Measurements from ENCODE around the gene ZBTB24.

ZBTB24 gene

DNA sequence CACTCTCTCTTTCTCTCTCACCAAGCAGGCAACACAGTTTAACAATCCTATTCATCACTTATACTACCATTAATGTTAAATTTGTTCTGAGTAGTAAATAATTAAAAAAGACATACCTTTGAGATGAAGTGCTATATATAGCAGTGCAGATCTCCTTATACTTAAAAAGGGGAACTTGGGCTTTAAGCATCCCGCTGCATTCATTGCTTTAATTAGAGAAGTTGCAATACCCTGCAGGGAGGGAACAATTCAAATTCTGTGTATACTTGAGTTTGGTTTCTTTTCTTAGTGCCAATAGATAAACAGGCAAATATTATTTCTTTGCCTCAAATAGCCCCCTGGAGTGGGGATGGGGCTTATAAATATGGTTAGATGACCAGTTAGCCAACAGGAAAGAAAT lies 10.8 kb upstream of the ZBTB24 start:
- no peak overlapping the region for H3K4me3 ChIP-seq (ENCODE audit: low read depth, low read length)
- peak; percentile 62 for DNase-seq (ENCODE audit: low read depth)
- TF ChIP-seq MYC (IDR thresholded peaks at IDR 0.05; ENCODE audit: low read depth, low read length) (no peak), CTCF (IDR thresholded peaks at IDR 0.05; ENCODE audit: low read depth, low read length) (no peak), POLR2A (IDR thresholded peaks at IDR 0.05; ENCODE audit: extremely low read depth, insufficient read length) (no peak)
- TF ChIP-seq, protein P1, sequence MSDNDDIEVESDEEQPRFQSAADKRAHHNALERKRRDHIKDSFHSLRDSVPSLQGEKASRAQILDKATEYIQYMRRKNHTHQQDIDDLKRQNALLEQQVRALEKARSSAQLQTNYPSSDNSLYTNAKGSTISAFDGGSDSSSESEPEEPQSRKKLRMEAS (IDR thresholded peaks at IDR 0.05; ENCODE audit: low read depth, low read length) = no peak

DNA sequence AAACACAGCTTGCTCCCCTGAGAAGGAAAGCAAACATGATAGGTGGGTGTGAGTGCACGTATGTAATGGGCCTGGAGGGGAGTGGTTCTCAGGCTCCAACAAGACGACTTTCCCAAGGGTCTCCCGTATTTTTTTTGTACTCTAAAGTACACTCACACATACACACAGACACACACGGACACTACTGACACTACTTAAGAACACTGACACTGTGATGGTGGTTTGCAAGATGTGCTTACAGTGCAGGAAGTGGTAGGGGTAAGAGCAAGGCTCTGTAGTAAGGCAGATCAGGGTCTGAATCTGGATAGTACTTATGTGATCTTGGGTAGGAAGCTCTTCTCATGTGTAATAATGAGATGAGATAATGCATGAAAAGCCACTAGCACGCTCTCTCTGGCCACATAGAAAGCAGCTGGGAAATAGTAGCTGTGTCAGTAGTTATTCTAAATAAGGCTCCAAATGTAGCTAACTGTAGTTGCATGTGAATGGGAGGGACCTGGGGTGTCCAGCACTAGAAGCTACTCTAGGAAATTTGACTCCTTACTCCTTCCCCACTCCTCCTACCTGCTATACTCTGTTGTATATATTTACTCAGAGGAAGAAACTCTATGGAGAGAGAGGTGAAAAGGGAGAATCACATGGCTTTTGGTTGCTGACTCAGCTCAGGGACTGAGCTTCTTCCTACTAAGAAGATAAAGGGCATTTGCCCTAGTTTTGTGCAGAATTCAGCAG lies 8.4 kb upstream of the ZBTB24 start:
- no peak for DNase-seq (ENCODE audit: low read depth)
- TF ChIP-seq CTCF (IDR thresholded peaks at IDR 0.05; ENCODE audit: low read depth, low read length) = no peak
- no peak for TF ChIP-seq MYC (IDR thresholded peaks at IDR 0.05; ENCODE audit: low read depth, low read length)
- TF ChIP-seq, protein P1 (IDR thresholded peaks at IDR 0.05; ENCODE audit: low read depth, low read length) = no peak
- no peak for TF ChIP-seq POLR2A (IDR thresholded peaks at IDR 0.05; ENCODE audit: extremely low read depth, insufficient read length)
- no peak overlapping the region for H3K4me3 ChIP-seq (ENCODE audit: low read depth, low read length)

DNA sequence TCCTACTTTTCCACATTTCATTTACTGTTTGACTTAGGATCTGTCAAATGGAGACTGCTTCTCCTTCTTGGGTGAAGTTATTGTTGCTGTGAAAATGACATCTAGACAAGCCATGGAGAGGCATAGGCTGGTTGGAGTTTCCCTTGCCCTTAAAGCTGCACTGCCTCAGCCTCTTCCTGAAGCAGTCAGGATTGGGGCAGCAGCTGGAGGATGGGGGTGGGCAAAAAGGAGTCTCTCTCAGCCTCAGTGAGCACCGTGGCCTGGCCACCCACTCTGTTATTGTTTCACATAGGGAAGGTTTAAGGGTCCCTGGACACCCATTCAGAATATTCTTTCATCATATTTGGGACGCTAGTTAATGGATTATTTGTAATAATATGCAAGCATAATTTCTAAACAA lies 7.7 kb upstream of the ZBTB24 start:
- TF ChIP-seq CTCF (IDR thresholded peaks at IDR 0.05; ENCODE audit: low read depth, low read length) = no peak
- TF ChIP-seq POLR2A (IDR thresholded peaks at IDR 0.05; ENCODE audit: extremely low read depth, insufficient read length) = no peak
- TF ChIP-seq, protein P1 (IDR thresholded peaks at IDR 0.05; ENCODE audit: low read depth, low read length) = no peak
- no peak for TF ChIP-seq MYC (IDR thresholded peaks at IDR 0.05; ENCODE audit: low read depth, low read length)
- H3K4me3 ChIP-seq (ENCODE audit: low read depth, low read length) = no peak overlapping the region
- DNase-seq (ENCODE audit: low read depth) = no peak

DNA sequence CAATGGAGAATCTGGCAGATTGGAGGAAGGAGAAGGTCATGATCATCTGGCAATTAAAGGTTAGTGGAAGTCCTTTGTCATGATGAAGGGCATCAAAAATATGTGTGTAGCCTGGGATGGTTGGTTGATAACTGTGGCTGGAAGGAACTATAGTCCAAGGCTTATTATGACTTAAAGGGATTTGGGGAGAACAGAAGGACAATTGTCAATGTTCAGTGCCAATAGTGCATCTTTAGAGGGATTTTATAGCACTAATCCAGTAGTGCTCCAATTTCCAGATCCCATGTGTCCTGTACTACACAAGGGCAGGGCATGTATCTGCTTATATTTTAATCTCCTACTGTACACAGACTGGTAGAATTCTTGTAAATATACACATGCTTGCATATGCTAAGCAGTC lies 5.0 kb upstream of the ZBTB24 start:
- no peak overlapping the region for H3K4me3 ChIP-seq (ENCODE audit: low read depth, low read length)
- no peak for DNase-seq (ENCODE audit: low read depth)
- TF ChIP-seq MYC (IDR thresholded peaks at IDR 0.05; ENCODE audit: low read depth, low read length) (no peak), CTCF (IDR thresholded peaks at IDR 0.05; ENCODE audit: low read depth, low read length) (no peak), POLR2A (IDR thresholded peaks at IDR 0.05; ENCODE audit: extremely low read depth, insufficient read length) (no peak)
- TF ChIP-seq, protein P1 (IDR thresholded peaks at IDR 0.05; ENCODE audit: low read depth, low read length) = no peak

DNA sequence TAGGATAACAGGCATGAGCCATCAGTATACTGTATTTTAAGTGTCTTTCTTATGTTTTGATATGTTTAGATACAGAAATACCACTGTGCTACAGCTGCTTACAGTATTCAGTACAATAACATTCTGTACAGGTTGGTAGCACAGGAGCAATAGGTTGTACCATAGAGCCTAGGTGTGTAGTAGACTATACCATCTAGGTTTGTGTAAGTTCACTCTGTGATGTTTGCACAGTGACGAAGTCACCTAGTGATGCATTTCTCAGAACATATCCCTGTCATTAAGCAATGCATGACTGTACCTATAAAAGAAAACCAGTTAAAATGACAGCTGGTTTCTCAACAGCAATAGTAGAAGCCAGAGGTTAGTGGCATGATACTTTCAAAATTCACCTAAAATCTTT lies 3.0 kb upstream of the ZBTB24 start:
- TF ChIP-seq MYC (IDR thresholded peaks at IDR 0.05; ENCODE audit: low read depth, low read length) = no peak
- TF ChIP-seq, protein P1 (IDR thresholded peaks at IDR 0.05; ENCODE audit: low read depth, low read length) = no peak
- TF ChIP-seq CTCF (IDR thresholded peaks at IDR 0.05; ENCODE audit: low read depth, low read length) = no peak
- no peak for TF ChIP-seq POLR2A (IDR thresholded peaks at IDR 0.05; ENCODE audit: extremely low read depth, insufficient read length)
- no peak for DNase-seq (ENCODE audit: low read depth)
- H3K4me3 ChIP-seq (ENCODE audit: low read depth, low read length) = no peak overlapping the region
